K562 (cell line): ENCODE data around the gene NELL1. TPM values are rescaled to one million over a fixed set of nuclear protein-coding genes. Genes with fewer than 3 reads are reported as not detected.

ENCODE experiments used
- ATAC-seq: fragments of 200-7000 bp; cut with Tn5 transposase; 3 replicates; pipeline ENCODE4 v1.9.1; 2020; ENCODE audit warnings: moderate library complexity
- BruUV-seq: library from RNA; stranded (reverse); fragments of 400-500 nt; replicated peaks from 2 replicates; lab custom pipeline; 2021; lab: Mats Ljungman, UMichigan
- CTCF ChIA-PET: fragments of 300-600 bp; formaldehyde crosslinking; extraction: SDS; loops from one replicate; lab custom pipeline; 2021; ENCODE audit warnings: low intra/inter-chr PET ratio; lab: Yijun Ruan, JAX
- POLR2A ChIA-PET: fragments of 300-600, 350-650 bp; sonication (Branson Sonifier 250); formaldehyde crosslinking; extraction: SDS; loops from one replicate; lab custom pipeline; 2021; ENCODE audit warnings: antibody characterized with exemption, inconsistent platforms; lab: Yijun Ruan, JAX
- DNase-seq, 4 experiments: peaks; one replicate each; pipeline versions ENCODE4 v3.0.0 to v3.0.0-alpha.2; 2011 to 2018; ENCODE audit warnings: low spot score in 3 of 4, mixed read lengths in 3 of 4; ENCODE audit errors: extremely low read depth in 1 of 4
- FAIRE-seq: peaks from 2 replicates; lab custom pipeline; 2011; peaks lifted over from hg19 to GRCh38; lab: Jason Lieb, UNC
- H2AFZ ChIP-seq: 2 replicates; pipeline ENCODE4 v1.6.0; 2011; ENCODE audit warnings: low read depth, low read length, control low read depth, inconsistent platforms
- H3K27ac ChIP-seq: fragments of 200-600 bp; 3 replicates; pipeline ENCODE4 v1.8.0; 2011; ENCODE audit warnings: low read depth, mild to moderate bottlenecking, control low read depth, inconsistent platforms, low read length, moderate library complexity, mixed read lengths; ENCODE audit errors: extremely low read depth
- H3K27me3 ChIP-seq, 2 experiments: fragments of 300-600 bp in 1 of 2; 2 replicates in 1 of 2; 3 replicates in 1 of 2; pipeline versions ENCODE4 v1.6.0 to v1.8.0; 2011; ENCODE audit warnings: inconsistent platforms in 2 of 2, low read length in 2 of 2, mild to moderate bottlenecking in 1 of 2, mixed read lengths in 1 of 2, moderate library complexity in 1 of 2; ENCODE audit not compliant: control insufficient read depth in 2 of 2, insufficient read depth in 2 of 2
- H3K36me3 ChIP-seq: fragments of 300-600 bp; 3 replicates; pipeline ENCODE4 v1.8.0; 2011; ENCODE audit warnings: mild to moderate bottlenecking, low read length, inconsistent platforms; ENCODE audit not compliant: control insufficient read depth, insufficient read depth
- H3K4me1 ChIP-seq, 2 experiments: fragments of 200-600 bp in 1 of 2; replicated peaks in 1 of 2; 2 replicates in 1 of 2; 3 replicates in 1 of 2; pipeline versions ENCODE4 v1.5.1 to v1.8.0; 2011; ENCODE audit warnings: inconsistent platforms in 2 of 2, low read length in 2 of 2, mild to moderate bottlenecking in 1 of 2, mixed read lengths in 1 of 2, moderate library complexity in 1 of 2; ENCODE audit not compliant: control insufficient read depth in 2 of 2, insufficient read depth in 2 of 2
- H3K4me2 ChIP-seq: 2 replicates; pipeline ENCODE4 v1.6.1; 2011; ENCODE audit warnings: low read length, control low read depth, inconsistent platforms, mixed read lengths; ENCODE audit not compliant: insufficient read depth
- H3K4me3 ChIP-seq: fragments of 200-600 bp; sonication (generic), shearing (Covaris generic); 2 replicates; pipeline ENCODE4 v1.5.1; 2016; ENCODE audit warnings: control low read depth, inconsistent platforms
- H3K79me2 ChIP-seq: fragments of 200-600 bp; 3 replicates; pipeline ENCODE4 v1.8.0; 2011; ENCODE audit warnings: low read length, inconsistent platforms; ENCODE audit not compliant: control insufficient read depth, insufficient read depth
- H3K9ac ChIP-seq, 2 experiments: 2 replicates each; pipeline versions ENCODE4 v1.6.0 to v1.6.1; 2011; ENCODE audit warnings: low read depth in 2 of 2, low read length in 2 of 2, control low read depth in 1 of 2, inconsistent platforms in 1 of 2, mild to moderate bottlenecking in 1 of 2, mixed read lengths in 1 of 2; ENCODE audit not compliant: insufficient read depth in 1 of 2
- H3K9me1 ChIP-seq: one replicate; pipeline ENCODE4 v1.6.0; 2011; ENCODE audit warnings: inconsistent platforms, mild to moderate bottlenecking, low read length, moderate library complexity; ENCODE audit not compliant: control insufficient read depth, insufficient read depth
- H3K9me3 ChIP-seq: replicated peaks from 2 replicates; pipeline ENCODE4 v1.5.1; 2011; ENCODE audit warnings: low read depth, low read length, inconsistent platforms; ENCODE audit not compliant: control insufficient read depth, insufficient read depth
- H4K20me1 ChIP-seq: replicated peaks from 2 replicates; pipeline ENCODE4 v1.6.1; 2011; ENCODE audit warnings: low read length, inconsistent platforms, mixed read lengths; ENCODE audit not compliant: control insufficient read depth, insufficient read depth
- ETV1 ChIP-seq: fragments of 450-650 bp; conservative IDR thresholded peaks from 2 replicates; pipeline ENCODE4 v1.6.1; 2016; ENCODE audit warnings: missing genetic modification characterization, control low read depth, low read depth, missing compliant biosample characterization
- HMGXB4 ChIP-seq: sonication (generic); formaldehyde crosslinking; IDR thresholded peaks from 2 replicates; pipeline ENCODE4 v1.8.1; 2023; ENCODE audit warnings: mild to moderate bottlenecking, missing genetic modification reagents
- NFE2 ChIP-seq: IDR thresholded peaks from 2 replicates; pipeline ENCODE4 v1.6.1; 2014; ENCODE audit warnings: antibody characterized with exemption, low read depth
- RFX5 ChIP-seq: IDR thresholded peaks from 2 replicates; pipeline ENCODE4 v1.6.1; 2011; ENCODE audit warnings: low read depth, mild to moderate bottlenecking, improper control_type of control experiment, low read length
- SETDB1 ChIP-seq: IDR thresholded peaks from one replicate; pipeline ENCODE4 v1.6.1; 2012; ENCODE audit warnings: low read length, control low read depth, inconsistent platforms
- SMARCB1 ChIP-seq: IDR thresholded peaks from 2 replicates; pipeline ENCODE4 v1.6.1; 2011; ENCODE audit warnings: improper control_type of control experiment, low read depth; ENCODE audit not compliant: insufficient read length
- ZC3H8 ChIP-seq: fragments of 450-650 bp; IDR thresholded peaks from 2 replicates; pipeline ENCODE4 v1.6.1; 2017
- WGBS: fragments of 100-300 bp; shearing (Covaris generic); methylation state at CpG from one replicate; pipeline ENCODE4 v1.1.6; 2016; ENCODE audit warnings: low coverage, mixed read lengths; ENCODE audit not compliant: insufficient coverage; ENCODE audit errors: missing lambda C conversion rate; 5-methylcytosine and 5-hydroxymethylcytosine counted together
- in situ Hi-C: fragments of 300-500 bp; cut with MboI; formaldehyde crosslinking; loops from 4 replicates; pipeline ENCODE4 v1.15.0; 2018; ENCODE audit warnings: inconsistent platforms, mixed read lengths
- intact Hi-C: fragments of 100-400 bp; cut with micrococcal nuclease; formaldehyde crosslinking; loops from 2 replicates; pipeline ENCODE4 v1.14.2; 2022
- polyA plus RNA-seq, 8 experiments: library from polyadenylated mRNA; depleted of rRNA in 4 of 8; stranded (reverse) in 5 of 8; unstranded in 3 of 8; fragments of >200 nt; fragmentation: Nextera tagmentation in 2 of 8; fragmentation: Illumina TruSeq in 1 of 8; extraction: Ambion mirVana in 2 of 8; extraction: Trizol in 1 of 8; gene quantifications; 2 replicates each; pipeline versions ENCODE4 v1.2.1 to v1.2.3, GENCODE V29; 2011 to 2014; ENCODE audit warnings: inconsistent platforms in 1 of 8, missing spikeins in 1 of 8
- total RNA-seq, 7 experiments: library from RNA; depleted of rRNA in 6 of 7; stranded (reverse); fragments of >200 nt in 6 of 7; fragmentation: Illumina TruSeq in 2 of 7; extraction: Trizol in 2 of 7; gene quantifications; 2 replicates each; pipeline versions ENCODE4 v1.2.1 to v1.2.3, GENCODE V29; 2011 to 2021; ENCODE audit warnings: low replicate concordance in 1 of 7
- TF ChIP-seq, protein P1 (sequence below): fragments of 450-650 bp; formaldehyde crosslinking; IDR thresholded peaks from 2 replicates; pipeline ENCODE4 v1.4.0; 2022; ENCODE audit warnings: missing genetic modification characterization
- TF ChIP-seq, protein P2 (sequence below): fragments of 450-650 bp; IDR thresholded peaks from 2 replicates; pipeline ENCODE4 v1.6.1; 2016; ENCODE audit warnings: mild to moderate bottlenecking

The NELL1 gene
- total and polyA plus RNA-seq, 9 of the 15 experiments (the other 6 are each of a cell fraction or from before 2014, with no cell fraction given) = not detected

GRCh38 chr11:20760811-20761210 lies 91.4 kb downstream of the NELL1 start:
- no peak for DNase-seq
- in situ Hi-C loops (no loop called here), intact Hi-C loops (no loop called here)
- Histone ChIP-seq H3K27ac (no peak overlapping the region), H3K79me2 (no peaks in the 10 kb centered on the region), H3K36me3 (no peaks in the 10 kb centered on the region), H3K27me3 (no peaks in the 10 kb centered on the region), H4K20me1 (no peaks in the 10 kb centered on the region), H3K9me1 (no peaks in the 10 kb centered on the region), H3K9ac (no peak overlapping the region), H3K4me2 (no peak overlapping the region), H2AFZ (no peak overlapping the region), H3K4me1 (no peaks in the 10 kb centered on the region), H3K4me3 (no peak overlapping the region), H3K9me3 (no peaks in the 10 kb centered on the region; the same call in 1 of the 2 replicates)
- TF ChIP-seq RFX5 = no peak
- 0% methylated on average over 5 of the region's 6 CpGs for WGBS
- ATAC-seq = no peak
- no peak for FAIRE-seq
- no TSS peak for BruUV-seq
- ChIA-PET CTCF (no interaction called here), POLR2A (no interaction called here)

DNA sequence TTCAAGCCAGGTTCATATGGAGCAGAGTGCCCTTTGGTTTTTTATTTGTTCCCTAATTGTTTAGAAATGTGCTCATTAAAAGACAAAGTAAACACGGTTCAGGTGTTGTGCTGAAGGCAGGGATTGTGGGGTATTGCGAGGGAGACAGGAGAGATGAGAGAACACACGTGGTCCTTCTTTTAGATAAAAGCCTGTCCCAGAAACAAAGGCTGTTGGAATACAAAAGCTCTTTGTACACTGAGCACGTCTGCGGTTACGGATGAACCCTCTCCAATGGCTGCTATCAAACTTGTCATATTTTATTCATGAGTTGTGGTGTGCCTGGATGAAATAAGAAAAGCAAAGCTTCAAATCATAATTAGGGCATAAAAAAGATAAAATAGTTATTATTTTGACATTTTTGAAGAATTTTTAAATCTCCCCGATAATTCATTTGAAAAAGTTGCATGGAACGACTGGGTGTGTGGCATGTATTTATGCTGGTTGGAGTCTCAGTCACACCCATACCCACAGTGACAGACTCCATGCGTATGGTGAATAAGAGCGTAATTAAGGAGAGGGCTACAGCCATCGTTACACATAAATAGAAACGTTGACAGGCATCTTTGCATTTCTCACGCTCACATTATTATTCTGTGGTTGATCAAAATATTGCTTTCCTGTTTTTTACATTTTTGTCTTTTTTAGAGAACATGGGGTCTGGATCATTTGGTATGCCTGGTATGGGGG lies 92.9 kb downstream of the NELL1 start:
- H3K9ac ChIP-seq = no peak overlapping the region
- H3K79me2 ChIP-seq = no peaks in the 10 kb centered on the region
- H3K27me3 ChIP-seq = no peaks in the 10 kb centered on the region
- no peaks in the 10 kb centered on the region; the same call in 1 of the 2 replicates for H3K9me3 ChIP-seq
- no peak overlapping the region for H2AFZ ChIP-seq
- H3K4me1 ChIP-seq = no peaks in the 10 kb centered on the region
- H3K36me3 ChIP-seq = no peaks in the 10 kb centered on the region
- ChIA-PET POLR2A (no interaction called here), CTCF (no interaction called here)
- H3K9me1 ChIP-seq = no peaks in the 10 kb centered on the region
- no peak overlapping the region for H3K4me2 ChIP-seq
- FAIRE-seq (no peak), DNase-seq (no peak), ATAC-seq (no peak)
- no peaks in the 10 kb centered on the region for H4K20me1 ChIP-seq
- 2% methylated on average over 13 of the region's 13 CpGs for WGBS
- H3K4me3 ChIP-seq = no peak overlapping the region
- no peak overlapping the region for H3K27ac ChIP-seq
- in situ Hi-C loops (no loop called here), intact Hi-C loops (no loop called here)
- no TSS peak for BruUV-seq
- TF ChIP-seq, protein P1, sequence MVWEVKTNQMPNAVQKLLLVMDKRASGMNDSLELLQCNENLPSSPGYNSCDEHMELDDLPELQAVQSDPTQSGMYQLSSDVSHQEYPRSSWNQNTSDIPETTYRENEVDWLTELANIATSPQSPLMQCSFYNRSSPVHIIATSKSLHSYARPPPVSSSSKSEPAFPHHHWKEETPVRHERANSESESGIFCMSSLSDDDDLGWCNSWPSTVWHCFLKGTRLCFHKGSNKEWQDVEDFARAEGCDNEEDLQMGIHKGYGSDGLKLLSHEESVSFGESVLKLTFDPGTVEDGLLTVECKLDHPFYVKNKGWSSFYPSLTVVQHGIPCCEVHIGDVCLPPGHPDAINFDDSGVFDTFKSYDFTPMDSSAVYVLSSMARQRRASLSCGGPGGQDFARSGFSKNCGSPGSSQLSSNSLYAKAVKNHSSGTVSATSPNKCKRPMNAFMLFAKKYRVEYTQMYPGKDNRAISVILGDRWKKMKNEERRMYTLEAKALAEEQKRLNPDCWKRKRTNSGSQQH = no peak
- no peak for TF ChIP-seq SMARCB1
- no peak for TF ChIP-seq NFE2
- no peak for TF ChIP-seq ETV1 (tag)
- TF ChIP-seq, protein P2, sequence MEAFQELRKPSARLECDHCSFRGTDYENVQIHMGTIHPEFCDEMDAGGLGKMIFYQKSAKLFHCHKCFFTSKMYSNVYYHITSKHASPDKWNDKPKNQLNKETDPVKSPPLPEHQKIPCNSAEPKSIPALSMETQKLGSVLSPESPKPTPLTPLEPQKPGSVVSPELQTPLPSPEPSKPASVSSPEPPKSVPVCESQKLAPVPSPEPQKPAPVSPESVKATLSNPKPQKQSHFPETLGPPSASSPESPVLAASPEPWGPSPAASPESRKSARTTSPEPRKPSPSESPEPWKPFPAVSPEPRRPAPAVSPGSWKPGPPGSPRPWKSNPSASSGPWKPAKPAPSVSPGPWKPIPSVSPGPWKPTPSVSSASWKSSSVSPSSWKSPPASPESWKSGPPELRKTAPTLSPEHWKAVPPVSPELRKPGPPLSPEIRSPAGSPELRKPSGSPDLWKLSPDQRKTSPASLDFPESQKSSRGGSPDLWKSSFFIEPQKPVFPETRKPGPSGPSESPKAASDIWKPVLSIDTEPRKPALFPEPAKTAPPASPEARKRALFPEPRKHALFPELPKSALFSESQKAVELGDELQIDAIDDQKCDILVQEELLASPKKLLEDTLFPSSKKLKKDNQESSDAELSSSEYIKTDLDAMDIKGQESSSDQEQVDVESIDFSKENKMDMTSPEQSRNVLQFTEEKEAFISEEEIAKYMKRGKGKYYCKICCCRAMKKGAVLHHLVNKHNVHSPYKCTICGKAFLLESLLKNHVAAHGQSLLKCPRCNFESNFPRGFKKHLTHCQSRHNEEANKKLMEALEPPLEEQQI = no peak
- TF ChIP-seq HMGXB4 = no peak
- no peak for TF ChIP-seq SETDB1
- TF ChIP-seq ZC3H8 = no peak
